K562 (cell line): ENCODE measurements around the gene FITM1. TPM values are rescaled to one million over a fixed set of nuclear protein-coding genes. Genes with fewer than 3 reads are reported as not detected.

ENCODE experiments used
- ATAC-seq: fragments of 200-7000 bp; cut with Tn5 transposase; 3 replicates; pipeline ENCODE4 v1.9.1; 2020; ENCODE audit warnings: moderate library complexity
- BruUV-seq: library from RNA; stranded (reverse); fragments of 400-500 nt; replicated peaks from 2 replicates; lab custom pipeline; 2021; lab: Mats Ljungman, UMichigan
- CTCF ChIA-PET: fragments of 300-600 bp; formaldehyde crosslinking; extraction: SDS; loops from one replicate; lab custom pipeline; 2021; ENCODE audit warnings: low intra/inter-chr PET ratio; lab: Yijun Ruan, JAX
- POLR2A ChIA-PET: fragments of 300-600, 350-650 bp; sonication (Branson Sonifier 250); formaldehyde crosslinking; extraction: SDS; loops from one replicate; lab custom pipeline; 2021; ENCODE audit warnings: antibody characterized with exemption, inconsistent platforms; lab: Yijun Ruan, JAX
- DNase-seq, 4 experiments: peaks; one replicate each; pipeline versions ENCODE4 v3.0.0 to v3.0.0-alpha.2; 2011 to 2018; ENCODE audit warnings: low spot score in 3 of 4, mixed read lengths in 3 of 4; ENCODE audit errors: extremely low read depth in 1 of 4
- FAIRE-seq: peaks from 2 replicates; lab custom pipeline; 2011; peaks lifted over from hg19 to GRCh38; lab: Jason Lieb, UNC
- H2AFZ ChIP-seq: 2 replicates; pipeline ENCODE4 v1.6.0; 2011; ENCODE audit warnings: low read depth, low read length, control low read depth, inconsistent platforms
- H3K27ac ChIP-seq: fragments of 200-600 bp; 3 replicates; pipeline ENCODE4 v1.8.0; 2011; ENCODE audit warnings: low read depth, mild to moderate bottlenecking, control low read depth, inconsistent platforms, low read length, moderate library complexity, mixed read lengths; ENCODE audit errors: extremely low read depth
- H3K27me3 ChIP-seq, 2 experiments: fragments of 300-600 bp in 1 of 2; 2 replicates in 1 of 2; 3 replicates in 1 of 2; pipeline versions ENCODE4 v1.6.0 to v1.8.0; 2011; ENCODE audit warnings: inconsistent platforms in 2 of 2, low read length in 2 of 2, mild to moderate bottlenecking in 1 of 2, mixed read lengths in 1 of 2, moderate library complexity in 1 of 2; ENCODE audit not compliant: control insufficient read depth in 2 of 2, insufficient read depth in 2 of 2
- H3K36me3 ChIP-seq: fragments of 300-600 bp; 3 replicates; pipeline ENCODE4 v1.8.0; 2011; ENCODE audit warnings: mild to moderate bottlenecking, low read length, inconsistent platforms; ENCODE audit not compliant: control insufficient read depth, insufficient read depth
- H3K4me1 ChIP-seq, 2 experiments: fragments of 200-600 bp in 1 of 2; replicated peaks in 1 of 2; 2 replicates in 1 of 2; 3 replicates in 1 of 2; pipeline versions ENCODE4 v1.5.1 to v1.8.0; 2011; ENCODE audit warnings: inconsistent platforms in 2 of 2, low read length in 2 of 2, mild to moderate bottlenecking in 1 of 2, mixed read lengths in 1 of 2, moderate library complexity in 1 of 2; ENCODE audit not compliant: control insufficient read depth in 2 of 2, insufficient read depth in 2 of 2
- H3K4me2 ChIP-seq: 2 replicates; pipeline ENCODE4 v1.6.1; 2011; ENCODE audit warnings: low read length, control low read depth, inconsistent platforms, mixed read lengths; ENCODE audit not compliant: insufficient read depth
- H3K4me3 ChIP-seq: fragments of 200-600 bp; sonication (generic), shearing (Covaris generic); 2 replicates; pipeline ENCODE4 v1.5.1; 2016; ENCODE audit warnings: control low read depth, inconsistent platforms
- H3K79me2 ChIP-seq: fragments of 200-600 bp; 3 replicates; pipeline ENCODE4 v1.8.0; 2011; ENCODE audit warnings: low read length, inconsistent platforms; ENCODE audit not compliant: control insufficient read depth, insufficient read depth
- H3K9ac ChIP-seq, 2 experiments: 2 replicates each; pipeline versions ENCODE4 v1.6.0 to v1.6.1; 2011; ENCODE audit warnings: low read depth in 2 of 2, low read length in 2 of 2, control low read depth in 1 of 2, inconsistent platforms in 1 of 2, mild to moderate bottlenecking in 1 of 2, mixed read lengths in 1 of 2; ENCODE audit not compliant: insufficient read depth in 1 of 2
- H3K9me1 ChIP-seq: one replicate; pipeline ENCODE4 v1.6.0; 2011; ENCODE audit warnings: inconsistent platforms, mild to moderate bottlenecking, low read length, moderate library complexity; ENCODE audit not compliant: control insufficient read depth, insufficient read depth
- H3K9me3 ChIP-seq: replicated peaks from 2 replicates; pipeline ENCODE4 v1.5.1; 2011; ENCODE audit warnings: low read depth, low read length, inconsistent platforms; ENCODE audit not compliant: control insufficient read depth, insufficient read depth
- H4K20me1 ChIP-seq: replicated peaks from 2 replicates; pipeline ENCODE4 v1.6.1; 2011; ENCODE audit warnings: low read length, inconsistent platforms, mixed read lengths; ENCODE audit not compliant: control insufficient read depth, insufficient read depth
- MAZ ChIP-seq, 2 experiments: fragments of 450-650 bp in 1 of 2; sonication (generic) in 1 of 2; formaldehyde crosslinking; IDR thresholded peaks in 1 of 2; conservative IDR thresholded peaks in 1 of 2; 2 replicates each; pipeline versions ENCODE4 v1.4.0 to v1.5.0; 2020; ENCODE audit warnings: mild to moderate bottlenecking in 1 of 2, missing genetic modification reagents in 1 of 2
- MEF2D ChIP-seq: conservative IDR thresholded peaks from 2 replicates; pipeline ENCODE4 v1.6.1; 2016; ENCODE audit warnings: low read depth, missing genetic modification characterization, missing compliant biosample characterization
- WGBS: fragments of 100-300 bp; shearing (Covaris generic); methylation state at CpG from one replicate; pipeline ENCODE4 v1.1.6; 2016; ENCODE audit warnings: low coverage, mixed read lengths; ENCODE audit not compliant: insufficient coverage; ENCODE audit errors: missing lambda C conversion rate; 5-methylcytosine and 5-hydroxymethylcytosine counted together
- in situ Hi-C: fragments of 300-500 bp; cut with MboI; formaldehyde crosslinking; loops from 4 replicates; pipeline ENCODE4 v1.15.0; 2018; ENCODE audit warnings: inconsistent platforms, mixed read lengths
- intact Hi-C: fragments of 100-400 bp; cut with micrococcal nuclease; formaldehyde crosslinking; loops from 2 replicates; pipeline ENCODE4 v1.14.2; 2022
- polyA plus RNA-seq, 8 experiments: library from polyadenylated mRNA; depleted of rRNA in 4 of 8; stranded (reverse) in 5 of 8; unstranded in 3 of 8; fragments of >200 nt; fragmentation: Nextera tagmentation in 2 of 8; fragmentation: Illumina TruSeq in 1 of 8; extraction: Ambion mirVana in 2 of 8; extraction: Trizol in 1 of 8; gene quantifications; 2 replicates each; pipeline versions ENCODE4 v1.2.1 to v1.2.3, GENCODE V29; 2011 to 2014; ENCODE audit warnings: inconsistent platforms in 1 of 8, missing spikeins in 1 of 8
- total RNA-seq, 7 experiments: library from RNA; depleted of rRNA in 6 of 7; stranded (reverse); fragments of >200 nt in 6 of 7; fragmentation: Illumina TruSeq in 2 of 7; extraction: Trizol in 2 of 7; gene quantifications; 2 replicates each; pipeline versions ENCODE4 v1.2.1 to v1.2.3, GENCODE V29; 2011 to 2021; ENCODE audit warnings: low replicate concordance in 1 of 7
- TF ChIP-seq, protein P1 (sequence below), 2 experiments: fragments of 450-650 bp; IDR thresholded peaks; 2 replicates each; pipeline ENCODE4 v1.6.1; 2016
- TF ChIP-seq, protein P2 (sequence below), 2 experiments: fragments of 450-650 bp in 1 of 2; sonication (generic) in 1 of 2; formaldehyde crosslinking in 1 of 2; IDR thresholded peaks; 2 replicates each; pipeline versions ENCODE4 v1.7.1 to v1.9.0; 2016 to 2022; ENCODE audit warnings: inconsistent platforms in 1 of 2, mild to moderate bottlenecking in 1 of 2, missing genetic modification reagents in 1 of 2

FITM1 gene
- total and polyA plus RNA-seq, 9 of the 15 experiments (the other 6 are each of a cell fraction or from before 2014, with no cell fraction given): 0.09 to 0.20 TPM; not detected in 7

DNA sequence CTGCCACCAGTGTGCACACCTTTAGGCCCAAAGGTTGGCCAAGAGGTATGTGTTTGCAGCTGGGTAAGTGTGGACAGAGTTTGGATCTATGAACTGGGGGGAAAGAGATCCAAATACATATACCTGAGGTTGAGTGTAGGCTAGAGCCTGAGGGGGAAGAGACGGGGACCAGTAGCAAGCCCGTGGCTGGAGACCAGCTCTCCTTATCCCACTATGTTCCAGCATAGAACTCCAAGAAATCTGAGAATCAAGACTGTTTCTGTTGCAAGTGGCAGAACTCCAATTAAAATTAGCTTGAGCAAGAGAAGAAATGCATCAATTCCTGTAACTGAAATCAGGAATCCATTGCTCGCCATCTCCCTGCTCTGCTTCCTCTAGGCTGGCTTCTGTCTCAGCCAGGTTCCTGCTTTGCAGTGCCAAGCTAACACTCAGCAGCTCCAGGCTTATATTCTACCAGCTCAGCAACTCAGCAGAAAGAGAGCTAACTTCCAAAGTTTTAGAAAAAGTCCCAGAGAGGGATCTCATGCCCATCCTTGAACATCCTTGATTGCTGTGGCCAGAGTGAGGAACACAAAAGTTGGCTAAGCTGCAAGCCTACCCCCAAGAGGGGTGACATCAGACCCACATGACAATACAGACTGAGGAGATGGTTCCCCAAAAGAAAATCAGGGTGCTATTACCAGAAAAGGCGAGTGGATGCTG lies 37.8 kb upstream of the FITM1 start (continued):
- TF ChIP-seq, protein P1, sequence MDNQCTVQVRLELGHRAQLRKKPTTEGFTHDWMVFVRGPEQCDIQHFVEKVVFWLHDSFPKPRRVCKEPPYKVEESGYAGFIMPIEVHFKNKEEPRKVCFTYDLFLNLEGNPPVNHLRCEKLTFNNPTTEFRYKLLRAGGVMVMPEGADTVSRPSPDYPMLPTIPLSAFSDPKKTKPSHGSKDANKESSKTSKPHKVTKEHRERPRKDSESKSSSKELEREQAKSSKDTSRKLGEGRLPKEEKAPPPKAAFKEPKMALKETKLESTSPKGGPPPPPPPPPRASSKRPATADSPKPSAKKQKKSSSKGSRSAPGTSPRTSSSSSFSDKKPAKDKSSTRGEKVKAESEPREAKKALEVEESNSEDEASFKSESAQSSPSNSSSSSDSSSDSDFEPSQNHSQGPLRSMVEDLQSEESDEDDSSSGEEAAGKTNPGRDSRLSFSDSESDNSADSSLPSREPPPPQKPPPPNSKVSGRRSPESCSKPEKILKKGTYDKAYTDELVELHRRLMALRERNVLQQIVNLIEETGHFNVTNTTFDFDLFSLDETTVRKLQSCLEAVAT (IDR thresholded peaks at IDR 0.05): no peak
- no peak for TF ChIP-seq MAZ (CRISPR knock-in tag; conservative IDR thresholded peaks at IDR 0.05 in 1 of 2, IDR thresholded peaks at IDR 0.05 in 1 of 2)
- TF ChIP-seq MEF2D: no peak

DNA sequence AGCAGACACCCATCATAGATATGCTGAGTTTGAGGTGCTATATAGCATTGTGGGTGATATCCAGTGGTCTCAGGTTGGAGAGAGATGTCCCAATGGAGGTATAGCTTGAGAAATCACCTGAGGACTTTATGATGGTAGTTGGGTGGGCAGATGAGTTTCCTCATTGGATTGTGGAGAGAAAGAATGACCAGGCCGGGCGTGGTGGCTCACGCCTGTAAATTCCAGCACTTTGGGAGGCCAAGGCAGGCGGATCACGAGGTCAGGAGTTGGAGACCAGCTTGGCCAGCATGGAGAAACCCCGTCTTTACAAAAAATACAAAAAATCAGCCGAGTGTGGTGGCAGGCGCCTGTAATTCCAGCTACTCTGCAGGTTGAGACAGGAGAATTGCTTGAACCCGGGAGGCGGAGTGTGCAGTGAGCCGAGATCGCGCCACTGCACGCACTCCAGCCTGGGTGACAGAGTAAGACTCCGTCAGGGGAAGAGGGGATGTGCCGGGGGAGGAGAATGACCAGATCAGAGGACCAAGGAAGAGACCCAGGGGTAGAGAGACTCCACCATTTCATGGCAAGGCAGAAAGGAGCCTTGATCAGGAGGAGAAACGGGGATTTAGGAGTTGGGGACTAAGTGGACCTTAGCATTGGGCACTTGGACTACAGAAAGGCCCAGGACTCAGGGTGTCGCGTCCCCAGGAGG lies 37.1 kb upstream of the FITM1 start:
- peak overlapping the region; percentile 98 for H3K27ac ChIP-seq
- peak overlapping the region; percentile 66 for H2AFZ ChIP-seq
- H3K4me1 ChIP-seq: peaks cover 20 to 22% of the 10 kb centered on the region in 2 experiments; a peak in 4 of 5 replicates
- in situ Hi-C loops: loop anchor here (5.0 kb wide), 1 partner anchor 36 kb away; no protein-coding TSS in a partner anchor
- intact Hi-C loops: loop anchor here (10.0 kb wide), 2 partner anchors 51 to 79 kb away; partner anchors contain the start of genes EMC9, PSME2 and RNF31
- DNase-seq: no peak
- peak overlapping the region; percentile 85 to 100; a peak in 3 of 4 replicates for H3K9ac ChIP-seq
- POLR2A ChIA-PET: interaction anchor here (0.5 to 5.8 kb wide), 20 partner anchors 10 to 654 kb away, joined by 3 to 40 read pairs (median 4); partner anchors contain the start of genes DCAF11, EMC9 and IRF9
- H4K20me1 ChIP-seq: 0 out of 2 replicates have a peak, but pooled peaks cover 2% of the 10 kb centered on the region
- FAIRE-seq: peak; percentile 56
- BruUV-seq: no TSS peak
- 58% methylated on average over 14 of the region's 19 CpGs for WGBS
- no peaks in the 10 kb centered on the region for H3K9me1 ChIP-seq
- CTCF ChIA-PET: no interaction called here
- H3K4me2 ChIP-seq: peak overlapping the region; percentile 62
- peak overlapping the region; percentile 99; the same call in 1 of the 2 replicates for H3K4me3 ChIP-seq
- no peaks in the 10 kb centered on the region for H3K27me3 ChIP-seq
- no peak for ATAC-seq
- H3K9me3 ChIP-seq: no peaks in the 10 kb centered on the region
- H3K79me2 ChIP-seq: peaks cover 29% of the 10 kb centered on the region
- peaks cover 17% of the 10 kb centered on the region; the same call in 2 of the 3 replicates for H3K36me3 ChIP-seq
- TF ChIP-seq, protein P2, sequence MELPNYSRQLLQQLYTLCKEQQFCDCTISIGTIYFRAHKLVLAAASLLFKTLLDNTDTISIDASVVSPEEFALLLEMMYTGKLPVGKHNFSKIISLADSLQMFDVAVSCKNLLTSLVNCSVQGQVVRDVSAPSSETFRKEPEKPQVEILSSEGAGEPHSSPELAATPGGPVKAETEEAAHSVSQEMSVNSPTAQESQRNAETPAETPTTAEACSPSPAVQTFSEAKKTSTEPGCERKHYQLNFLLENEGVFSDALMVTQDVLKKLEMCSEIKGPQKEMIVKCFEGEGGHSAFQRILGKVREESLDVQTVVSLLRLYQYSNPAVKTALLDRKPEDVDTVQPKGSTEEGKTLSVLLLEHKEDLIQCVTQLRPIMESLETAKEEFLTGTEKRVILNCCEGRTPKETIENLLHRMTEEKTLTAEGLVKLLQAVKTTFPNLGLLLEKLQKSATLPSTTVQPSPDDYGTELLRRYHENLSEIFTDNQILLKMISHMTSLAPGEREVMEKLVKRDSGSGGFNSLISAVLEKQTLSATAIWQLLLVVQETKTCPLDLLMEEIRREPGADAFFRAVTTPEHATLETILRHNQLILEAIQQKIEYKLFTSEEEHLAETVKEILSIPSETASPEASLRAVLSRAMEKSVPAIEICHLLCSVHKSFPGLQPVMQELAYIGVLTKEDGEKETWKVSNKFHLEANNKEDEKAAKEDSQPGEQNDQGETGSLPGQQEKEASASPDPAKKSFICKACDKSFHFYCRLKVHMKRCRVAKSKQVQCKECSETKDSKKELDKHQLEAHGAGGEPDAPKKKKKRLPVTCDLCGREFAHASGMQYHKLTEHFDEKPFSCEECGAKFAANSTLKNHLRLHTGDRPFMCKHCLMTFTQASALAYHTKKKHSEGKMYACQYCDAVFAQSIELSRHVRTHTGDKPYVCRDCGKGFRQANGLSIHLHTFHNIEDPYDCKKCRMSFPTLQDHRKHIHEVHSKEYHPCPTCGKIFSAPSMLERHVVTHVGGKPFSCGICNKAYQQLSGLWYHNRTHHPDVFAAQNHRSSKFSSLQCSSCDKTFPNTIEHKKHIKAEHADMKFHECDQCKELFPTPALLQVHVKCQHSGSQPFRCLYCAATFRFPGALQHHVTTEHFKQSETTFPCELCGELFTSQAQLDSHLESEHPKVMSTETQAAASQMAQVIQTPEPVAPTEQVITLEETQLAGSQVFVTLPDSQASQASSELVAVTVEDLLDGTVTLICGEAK (IDR thresholded peaks at IDR 0.05): 0 out of 2 replicates have a peak, but pooled peaks have one; percentile 23
- TF ChIP-seq, protein P2 (CRISPR knock-in tag; IDR thresholded peaks at IDR 0.05): no peak
